ENCODE data around the gene ERFE. TPM values are rescaled to one million over a fixed set of nuclear protein-coding genes. Genes with fewer than 3 reads are reported as not detected.

Gene ERFE
- total and polyA plus RNA-seq, 10 of the 15 experiments (the other 5 are each of a cell fraction or from before 2014, with no cell fraction given): not detected

GRCh38 chr2:238158018-238158508 lies 707 bp upstream of the ERFE start:
- intact Hi-C loops (cut with micrococcal nuclease; ENCODE audit: unreplicated experiment) (no loop called here), in situ Hi-C loops (cut with MboI) (no loop called here)
- Histone ChIP-seq H3K27ac (ENCODE audit: control insufficient read depth, insufficient read depth) (no peak overlapping the region), H2AFZ (ENCODE audit: control insufficient read depth, low read depth, low read length) (no peak overlapping the region), H3K9ac (ENCODE audit: control insufficient read depth, insufficient read depth, low read length) (no peak overlapping the region), H3K4me3 (no peak overlapping the region), H3K4me2 (ENCODE audit: control insufficient read depth, insufficient read depth) (no peak overlapping the region), H3K4me1 (ENCODE audit: control insufficient read depth, insufficient read depth, low read length) (peaks cover 6% of the 10 kb centered on the region; the same call in 1 of the 2 replicates), H3K36me3 (ENCODE audit: control insufficient read depth in 2 of 2, insufficient read depth in 2 of 2, low read length in 1 of 2) (no peaks in the 10 kb centered on the region), H3K9me3 (replicated peaks; ENCODE audit: control insufficient read depth, insufficient read depth, low read length) (no peaks in the 10 kb centered on the region), H3K27me3 (replicated peaks in 1 of 2; ENCODE audit: control insufficient read depth in 2 of 2, insufficient read depth in 2 of 2, low read length in 1 of 2) (peaks cover 3 to 8% of the 10 kb centered on the region in 2 experiments; a peak in 3 of 4 replicates), H4K20me1 (ENCODE audit: control insufficient read depth, insufficient read depth) (no peaks in the 10 kb centered on the region), H3K79me2 (ENCODE audit: control insufficient read depth, insufficient read depth, low read length) (no peaks in the 10 kb centered on the region)
- no TSS peak for BruUV-seq (replicated peaks)
- 70% methylated on average over 21 of the region's 21 CpGs for WGBS (ENCODE audit: insufficient coverage, insufficient replicate concordance, low lambda C conversion rate, missing lambda C conversion rate)
- TF ChIP-seq HCFC1 (IDR thresholded peaks at IDR 0.05; ENCODE audit: low read length) (no peak), SIN3A (IDR thresholded peaks at IDR 0.05; ENCODE audit: low read depth, low read length) (no peak), SPI1 (IDR thresholded peaks at IDR 0.05; ENCODE audit: borderline replicate concordance, insufficient read depth, low read depth, low read length) (no peak), IRF3 (IDR thresholded peaks at IDR 0.05) (no peak), PAX8 (IDR thresholded peaks at IDR 0.05) (no peak), LARP7 (IDR thresholded peaks at IDR 0.05) (no peak), CHD2 (IDR thresholded peaks at IDR 0.05; ENCODE audit: borderline replicate concordance, low read depth, low read length) (no peak), ZNF24 (IDR thresholded peaks at IDR 0.05) (no peak), MXI1 (IDR thresholded peaks at IDR 0.05; ENCODE audit: low read depth, low read length) (no peak), BCL3 (IDR thresholded peaks at IDR 0.05; ENCODE audit: borderline replicate concordance, insufficient read depth, low read depth, low read length, poor library complexity, severe bottlenecking) (no peak), BHLHE40 (IDR thresholded peaks at IDR 0.05; ENCODE audit: borderline replicate concordance in 1 of 2, low read depth in 2 of 2, low read length in 1 of 2) (no peak), NFIC (IDR thresholded peaks at IDR 0.05; ENCODE audit: low read depth, low read length) (no peak), REST (IDR thresholded peaks at IDR 0.05; ENCODE audit: low read depth, low read length) (no peak), RELA (IDR thresholded peaks at IDR 0.05; ENCODE audit: borderline replicate concordance, partially characterized antibody) (no peak)
- DNase-seq (ENCODE audit: low read depth, low spot score) (no peak), ATAC-seq (no peak), FAIRE-seq (no peak)
- ChIA-PET SMC1A (ENCODE audit: uncharacterized antibody, unreplicated experiment) (no interaction called here), CTCF (no interaction called here), RAD21 (ENCODE audit: unreplicated experiment) (no interaction called here), POLR2A (no interaction called here)

All from GM12878 (cell line).